ENCODE results near the gene ZNF182.
"Not testable (repeated sequence)": the region's sequence is repeated elsewhere in the genome, so short reads cannot be mapped to it uniquely, and the experiment has no call there.

Gene ZNF182

GRCh38 chrX:48009445-48009960 is 5.7 kb upstream of the ZNF182 start:
- in situ Hi-C loops (cut with HindIII; ENCODE audit: low sequenced_read_pairs); H3K4me3 ChIP-seq (ENCODE audit: low read depth, low read length); DNase-seq (ENCODE audit: low read depth): not testable (repeated sequence)

- DNase-seq (ENCODE audit: low read depth); in situ Hi-C loops (cut with HindIII; ENCODE audit: low sequenced_read_pairs); H3K4me3 ChIP-seq (ENCODE audit: low read depth, low read length): not testable (repeated sequence)
Observed at GRCh38 chrX:48006688-48007087, 2.9 kb upstream of the ZNF182 start, which contains the start of gene SPACA5. Gene SPACA5 (plus strand): TSS chrX:48006988. CDS start chrX:48007803, 815 bp downstream.

GRCh38 chrX:48003367-48003757 is 427 bp downstream of the ZNF182 start:
- in situ Hi-C loops (cut with HindIII; ENCODE audit: low sequenced_read_pairs) = no loop called here
- TF ChIP-seq CTCF (IDR thresholded peaks at IDR 0.05; ENCODE audit: low read depth, low read length, missing control alignments) = no peak
- DNase-seq (ENCODE audit: low read depth) = no peak
- peak overlapping the region; percentile 76 for H3K4me3 ChIP-seq (ENCODE audit: low read depth, low read length)

GRCh38 chrX:48002929-48003328 is 860 bp downstream of the ZNF182 start:
- TF ChIP-seq CTCF (IDR thresholded peaks at IDR 0.05; ENCODE audit: low read depth, low read length, missing control alignments) = no peak
- H3K4me3 ChIP-seq (ENCODE audit: low read depth, low read length) = peak overlapping the region; percentile 76
- in situ Hi-C loops (cut with HindIII; ENCODE audit: low sequenced_read_pairs) = no loop called here
- no peak for DNase-seq (ENCODE audit: low read depth)

GRCh38 chrX:48002319-48002718 is 1.5 kb downstream of the ZNF182 start:
- no peak overlapping the region for H3K4me3 ChIP-seq (ENCODE audit: low read depth, low read length)
- no peak for DNase-seq (ENCODE audit: low read depth)
- TF ChIP-seq CTCF (IDR thresholded peaks at IDR 0.05; ENCODE audit: low read depth, low read length, missing control alignments) = no peak
- in situ Hi-C loops (cut with HindIII; ENCODE audit: low sequenced_read_pairs) = no loop called here

GRCh38 chrX:48001260-48001659 is 2.5 kb downstream of the ZNF182 start:
- no peak for DNase-seq (ENCODE audit: low read depth)
- no peak overlapping the region for H3K4me3 ChIP-seq (ENCODE audit: low read depth, low read length)
- in situ Hi-C loops (cut with HindIII; ENCODE audit: low sequenced_read_pairs) = no loop called here
- TF ChIP-seq CTCF (IDR thresholded peaks at IDR 0.05; ENCODE audit: low read depth, low read length, missing control alignments) = no peak

GRCh38 chrX:47992669-47993068 is 11.1 kb downstream of the ZNF182 start:
- no peak for DNase-seq (ENCODE audit: low read depth)
- TF ChIP-seq CTCF (IDR thresholded peaks at IDR 0.05; ENCODE audit: low read depth, low read length, missing control alignments) = no peak
- in situ Hi-C loops (cut with HindIII; ENCODE audit: low sequenced_read_pairs) = no loop called here
- H3K4me3 ChIP-seq (ENCODE audit: low read depth, low read length) = no peak overlapping the region

- TF ChIP-seq CTCF (IDR thresholded peaks at IDR 0.05; ENCODE audit: low read depth, low read length, missing control alignments) = no peak
- in situ Hi-C loops (cut with HindIII; ENCODE audit: low sequenced_read_pairs) = no loop called here
- no peak for DNase-seq (ENCODE audit: low read depth)
- no peak overlapping the region for H3K4me3 ChIP-seq (ENCODE audit: low read depth, low read length)
Observed at GRCh38 chrX:47992095-47992380, 11.8 kb downstream of the ZNF182 start.
